GM19240 (cell line): ENCODE data around the gene SEC14L6.
A peak's percentile ranks its signal among the peaks of the same experiment; 100 is the strongest.
"Not testable (repeated sequence)": the region's sequence is repeated elsewhere in the genome, so short reads cannot be mapped to it uniquely, and the experiment has no call there.

Experiments
- DNase-seq: peaks from one replicate; pipeline ENCODE4 v3.0.0; 2011; ENCODE audit warnings: low spot score; ENCODE audit not compliant: insufficient read length

Gene SEC14L6

DNA sequence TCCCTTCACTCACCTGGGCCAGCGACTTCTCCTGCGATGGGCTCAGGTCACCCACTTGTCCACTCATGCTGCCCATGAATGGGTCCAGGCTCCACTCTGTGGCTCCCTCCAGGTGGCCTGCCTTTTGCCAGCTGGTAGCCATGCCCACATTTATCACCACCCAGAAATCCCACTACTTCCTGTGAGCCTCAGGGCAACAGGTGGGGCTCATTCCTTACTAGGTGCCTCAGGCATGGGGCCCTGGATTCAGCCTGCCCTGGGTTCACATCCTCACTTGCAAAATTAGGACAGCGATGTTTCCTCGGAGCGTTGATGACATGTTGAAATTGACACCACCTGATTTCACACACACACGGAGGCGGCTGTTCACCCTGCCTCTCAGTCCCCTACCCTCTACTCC is at the start of gene SEC14L6:
Gene SEC14L6 (minus strand): TSS at position 126 of the 400 bp plus-strand sequence. CDS start 59 bp downstream, at position 67.
- DNase-seq, result no peak

DNA sequence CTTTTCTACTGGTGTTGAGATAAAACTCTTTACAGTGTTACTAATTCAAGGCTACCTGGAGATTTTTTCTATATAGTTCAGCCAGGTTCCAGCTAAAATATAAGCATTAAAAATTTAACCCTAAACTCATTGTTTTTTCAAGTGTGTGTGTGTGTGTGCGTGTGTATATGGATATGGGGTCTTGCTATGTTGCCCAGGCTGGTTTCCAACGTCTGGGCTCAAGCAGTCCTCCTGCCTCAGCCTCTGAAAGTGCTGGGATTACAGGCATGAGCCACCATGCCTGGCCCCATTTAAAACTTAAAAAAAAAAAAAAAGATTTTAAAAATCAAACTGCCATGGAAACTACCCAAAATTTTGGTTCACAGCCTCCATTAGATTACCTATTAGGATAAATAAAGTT is 49.7 kb upstream of the SEC14L6 start:
- DNase-seq, result no peak

- not testable (repeated sequence) for DNase-seq
Measured at GRCh38 chr22:30592360-30592713, 45.8 kb upstream of the SEC14L6 start.

- DNase-seq, result peak; percentile 98
Measured at GRCh38 chr22:30591588-30592359, 45.2 kb upstream of the SEC14L6 start, which contains the start of gene PES1. PES1 (minus strand) TSS chr22:30591910; CDS start chr22:30591833, 77 bp downstream.

- no peak for DNase-seq
Measured at GRCh38 chr22:30591191-30591587, 44.6 kb upstream of the SEC14L6 start.

DNA sequence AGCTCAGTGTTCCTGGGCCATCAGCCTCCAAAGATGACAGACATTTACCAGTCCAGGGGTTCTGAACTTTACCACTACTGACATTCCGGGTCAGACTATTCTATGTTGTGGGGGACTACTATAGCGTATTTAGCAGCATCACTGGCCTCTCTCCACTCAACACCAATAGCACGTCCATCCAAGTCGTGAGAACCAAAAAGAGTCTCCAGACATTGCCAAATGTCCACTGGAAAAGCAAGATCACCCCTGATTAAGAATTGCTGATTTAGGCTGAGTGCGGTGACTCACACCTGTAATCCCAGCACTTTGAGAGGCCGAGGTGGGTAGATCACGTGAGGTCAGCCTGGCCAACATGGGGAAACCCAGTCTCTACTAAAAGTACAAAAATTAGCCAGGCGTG is 39.9 kb upstream of the SEC14L6 start:
- DNase-seq, result no peak

DNA sequence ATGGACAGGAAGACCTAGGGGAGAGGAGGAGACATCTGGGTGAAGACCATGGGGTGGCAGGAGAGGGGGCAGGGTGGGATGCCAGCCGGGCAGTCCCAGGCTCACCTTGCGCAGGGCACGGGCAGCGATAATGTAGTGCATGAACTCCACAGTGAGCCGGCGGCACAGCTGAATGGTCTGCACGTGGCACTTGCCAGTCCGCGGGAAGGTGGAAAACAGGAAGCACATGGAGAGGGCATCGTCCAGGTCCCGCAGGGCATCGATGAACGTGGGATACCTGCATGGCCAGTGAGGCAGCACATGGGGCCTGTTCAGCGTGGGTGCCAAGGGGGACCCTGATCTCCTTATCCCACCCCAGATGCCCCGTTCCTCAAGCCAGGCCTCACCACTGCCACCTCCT is 37.9 kb upstream of the SEC14L6 start:
- DNase-seq, result no peak

DNA sequence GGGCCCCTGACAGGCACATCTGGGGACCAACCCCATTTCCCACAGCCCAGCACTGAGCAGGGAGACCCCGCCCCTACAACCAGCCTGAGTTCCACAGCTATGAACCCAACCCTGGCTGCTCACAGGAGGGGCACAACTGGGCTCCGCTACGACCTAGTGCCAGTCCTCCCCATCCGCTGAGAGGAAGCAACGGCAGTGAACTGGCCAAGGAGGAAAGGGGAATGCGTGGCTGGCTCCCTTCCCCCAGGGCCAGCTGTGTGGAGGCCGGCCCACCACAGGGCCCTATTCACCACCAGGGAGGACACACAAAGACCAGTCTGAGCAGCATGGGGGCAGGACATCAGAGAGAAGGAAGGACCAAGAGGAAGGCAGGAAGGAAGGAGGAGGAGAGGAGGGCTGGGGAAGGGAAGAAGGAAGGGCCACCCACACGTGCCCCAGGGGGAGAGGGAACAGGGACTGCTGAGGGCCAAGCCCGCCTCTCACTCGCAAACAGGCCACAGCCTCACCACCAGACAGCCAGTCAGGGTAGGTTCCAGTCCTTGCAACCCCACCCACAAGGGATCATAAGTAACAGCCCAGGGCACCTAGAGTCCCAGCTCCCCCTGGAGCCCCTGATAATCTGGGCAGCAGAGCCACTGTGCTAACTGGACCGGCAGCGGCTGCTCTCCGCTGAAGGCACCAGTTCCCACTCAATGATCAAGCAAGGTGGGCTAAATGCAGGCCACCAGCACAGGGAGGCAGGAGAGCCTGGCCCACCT is 36.4 kb upstream of the SEC14L6 start:
- DNase-seq, result no peak

DNA sequence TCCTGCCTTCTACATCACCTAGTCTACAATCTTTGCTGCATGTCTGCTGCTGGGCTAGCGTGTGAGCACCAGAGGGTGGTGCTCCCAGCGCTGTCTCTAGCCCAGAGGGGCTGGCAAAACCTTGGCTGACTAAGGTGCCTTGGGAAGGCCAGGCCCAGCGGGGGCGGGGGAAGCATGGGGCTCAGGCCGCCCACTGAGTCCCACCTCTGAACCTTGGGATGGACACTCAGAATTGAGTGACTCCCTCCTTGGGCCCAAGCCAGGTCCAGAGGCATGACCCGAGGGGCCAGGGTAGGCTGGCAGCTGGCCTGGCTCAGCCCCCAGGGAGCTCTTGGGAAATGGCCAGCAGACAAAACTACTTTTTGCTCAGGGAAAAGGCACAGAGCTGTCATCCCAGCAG is 35.5 kb upstream of the SEC14L6 start:
- DNase-seq, result no peak

DNA sequence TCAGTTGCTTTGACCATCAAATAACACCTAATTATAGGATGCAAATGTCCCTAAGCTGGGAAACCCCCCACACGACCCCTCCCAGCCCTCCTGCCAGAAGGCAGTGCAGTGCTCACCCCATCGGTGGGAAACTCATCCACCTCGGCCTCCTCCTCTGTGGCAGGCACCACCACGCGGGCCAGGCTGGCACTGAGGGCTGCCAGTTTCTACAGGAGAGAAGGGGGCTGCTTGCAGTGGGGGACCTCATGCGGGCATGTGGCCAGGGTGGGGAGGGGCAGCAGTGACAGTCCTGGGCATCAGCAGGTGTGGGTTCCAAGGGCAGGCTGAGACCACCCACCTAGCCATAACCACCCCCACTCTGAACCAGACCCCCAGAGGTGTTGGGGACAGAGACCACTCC is 34.4 kb upstream of the SEC14L6 start:
- DNase-seq, result no peak

- no peak for DNase-seq
Measured at GRCh38 chr22:30578481-30578880, 31.9 kb upstream of the SEC14L6 start.

DNA sequence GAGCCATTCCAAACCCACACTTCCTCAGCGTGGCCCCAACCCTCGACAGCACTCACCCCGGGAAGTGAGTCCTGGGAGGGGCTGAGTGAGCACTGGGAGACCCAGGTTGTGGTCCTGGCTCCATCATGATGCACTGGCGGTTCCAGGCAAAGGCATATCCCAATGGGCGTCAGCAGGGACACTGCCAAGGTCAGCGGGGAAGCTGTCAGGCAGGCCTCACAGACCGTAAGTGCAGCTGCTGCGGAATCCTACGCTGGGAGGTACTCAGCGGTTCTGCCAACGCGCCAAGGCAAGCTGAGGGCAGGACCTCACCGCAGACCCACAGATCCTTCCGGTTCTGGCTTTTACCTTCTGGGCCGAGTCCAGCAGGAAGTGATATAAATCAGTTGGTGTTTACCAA is 29.3 kb upstream of the SEC14L6 start:
- no peak for DNase-seq

- DNase-seq, result no peak
Measured at GRCh38 chr22:30574997-30575671, 28.6 kb upstream of the SEC14L6 start.

GRCh38 chr22:30574095-30574981 is 27.8 kb upstream of the SEC14L6 start, which contains the start of gene GAL3ST1:
GAL3ST1 (minus strand) TSS chr22:30574665; CDS start chr22:30557392, 17,273 bp downstream.
- DNase-seq, result no peak

DNA sequence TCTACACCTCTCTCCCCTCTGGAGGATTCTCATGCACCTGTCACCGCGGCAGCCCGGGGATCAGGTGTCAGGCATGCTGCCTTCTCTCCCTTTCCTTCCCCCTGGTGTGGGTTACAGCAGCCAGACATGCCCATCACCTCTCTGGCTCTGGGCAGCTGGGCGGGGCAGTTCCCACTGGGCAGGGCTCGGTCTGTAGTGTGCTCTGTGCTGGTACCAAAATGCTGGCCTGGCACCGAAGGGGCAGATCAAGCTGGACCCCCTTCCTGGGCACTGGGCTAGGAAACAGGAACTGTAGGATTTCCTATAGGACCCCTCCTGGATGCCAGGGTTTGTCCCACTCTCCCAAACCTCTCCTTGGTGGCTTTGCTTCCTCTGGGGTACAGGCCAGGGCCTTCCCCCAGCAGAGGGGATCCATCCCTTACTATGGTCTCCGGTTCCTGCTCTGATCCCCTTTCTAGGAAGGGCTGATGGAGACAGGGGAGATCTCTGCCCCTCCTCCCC is 27.1 kb upstream of the SEC14L6 start:
- DNase-seq, result no peak

GRCh38 chr22:30572840-30573593 is 26.5 kb upstream of the SEC14L6 start:
- DNase-seq, result no peak

GRCh38 chr22:30572210-30572609 is 25.7 kb upstream of the SEC14L6 start:
- no peak for DNase-seq

GRCh38 chr22:30569674-30570202 is 23.2 kb upstream of the SEC14L6 start:
- DNase-seq, result no peak

DNA sequence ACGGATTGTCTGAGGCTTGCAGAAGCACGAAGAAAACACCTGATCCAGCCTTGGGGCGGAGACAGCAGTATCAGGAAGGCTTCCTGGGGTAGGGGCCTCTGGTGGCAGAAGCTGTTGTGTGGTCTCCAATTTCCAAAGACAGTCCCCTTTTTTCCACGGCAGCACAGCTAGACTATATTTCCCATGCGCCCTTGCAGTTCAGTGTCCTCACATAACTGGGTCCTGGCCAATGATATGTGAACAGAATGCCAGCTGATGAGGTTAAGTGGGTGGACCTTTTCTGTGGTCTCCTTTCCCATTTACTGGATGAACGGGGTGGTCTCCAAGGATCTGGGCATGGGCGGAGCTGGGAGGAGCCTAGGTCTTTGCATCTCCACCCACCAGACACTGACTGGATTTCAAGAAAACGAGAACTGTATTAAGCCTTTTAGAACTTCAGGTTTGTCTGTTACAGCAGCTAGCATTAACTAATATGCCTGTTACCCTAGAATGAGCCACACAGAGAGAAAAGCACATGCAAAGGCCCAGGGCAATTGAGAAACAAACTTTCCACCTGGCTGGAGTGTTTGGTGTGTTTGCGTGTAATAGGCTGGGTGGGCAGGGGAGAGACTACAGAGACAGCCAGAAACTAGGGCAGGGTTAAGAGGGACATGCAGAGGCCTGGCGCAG is 21.7 kb upstream of the SEC14L6 start:
- no peak for DNase-seq
